ENCODE data around the gene SYTL3. TPM values are rescaled to one million over a fixed set of nuclear protein-coding genes. Genes with fewer than 3 reads are reported as not detected.
"Not testable (repeated sequence)": the region's sequence is repeated elsewhere in the genome, so short reads cannot be mapped to it uniquely, and the experiment has no call there.

The SYTL3 gene
- total and polyA plus RNA-seq, 5 experiments from 2014 or later, result 11.1 to 16.1 (median 15.7) TPM

DNA sequence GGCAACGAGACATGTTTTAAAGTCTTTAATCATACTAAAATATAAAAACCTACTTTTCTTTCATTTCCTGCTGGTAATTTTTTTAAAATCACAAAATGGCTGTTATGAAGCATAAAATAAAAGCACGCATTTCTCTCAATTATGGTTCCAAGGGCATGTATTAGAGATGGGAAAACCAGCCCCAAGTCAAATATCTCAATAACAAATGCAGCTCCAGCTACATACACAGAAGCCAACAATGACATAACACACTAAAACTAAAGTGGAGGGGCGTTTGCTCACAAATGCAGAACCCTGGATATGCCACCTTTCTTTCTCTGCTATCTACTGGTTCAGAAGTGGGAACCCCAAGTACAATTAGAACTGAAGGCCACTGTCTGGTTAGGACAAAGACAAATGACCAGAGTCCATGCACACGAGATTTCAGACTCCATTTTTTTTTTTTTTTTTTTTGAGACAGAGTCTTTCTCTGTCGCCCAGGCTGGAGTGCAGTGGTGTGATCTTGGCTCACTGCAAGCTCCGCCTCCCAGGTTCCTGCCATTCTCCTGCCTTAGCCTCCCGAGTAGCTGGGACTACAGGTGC, 141.5 kb downstream of the SYTL3 start:
- no peaks in the 10 kb centered on the region for H3K27me3 Mint-ChIP-seq
- DNase-seq, result no peak
- POLR2A ChIA-PET, result interaction anchor here (0.7 to 3.5 kb wide), 3 partner anchors 26 to 78 kb away, joined by 3 to 10 read pairs (median 3); no protein-coding TSS in a partner anchor
- H3K27ac Mint-ChIP-seq, result peak overlapping the region; percentile 86 to 98 (median 97)
- peaks cover 33 to 85% (median 71%) of the 10 kb centered on the region in 4 donors for H3K4me1 Mint-ChIP-seq
- peaks cover 0 to 30% (median 12%) of the 10 kb centered on the region in 3 donors for H3K36me3 Mint-ChIP-seq
- ATAC-seq, result no peak
- peak overlapping the region in 6 of 10 donors; percentile 0 to 48 (median 16) for H3K4me3 Mint-ChIP-seq
- peaks cover 0 to 2% (median 0%) of the 10 kb centered on the region in 9 donors for H3K9me3 Mint-ChIP-seq

DNA sequence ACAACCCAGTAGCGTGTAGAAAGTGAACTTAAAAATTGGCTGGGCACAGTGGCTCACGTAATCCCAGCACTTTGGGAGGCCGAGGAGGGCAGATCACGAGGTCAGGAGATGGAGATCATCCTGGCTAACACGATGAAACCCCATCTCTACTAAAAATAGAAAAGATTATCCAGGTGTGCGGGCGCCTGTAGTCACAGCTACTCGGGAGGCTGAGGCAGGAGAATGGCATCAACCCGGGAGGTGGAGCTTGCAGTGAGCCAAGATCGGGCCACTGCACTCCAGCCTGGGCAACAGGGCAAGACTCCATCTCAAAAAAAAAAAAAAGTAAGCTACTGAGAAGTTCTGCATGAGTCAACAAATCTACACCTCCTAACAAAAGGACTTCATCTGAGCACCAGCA, 142.7 kb downstream of the SYTL3 start:
- Mint-ChIP-seq H3K4me3 (peak overlapping the region in 2 of 10 donors; percentile 16 to 22), H3K27ac (peak overlapping the region; percentile 58 to 97 (median 88))
- H3K9me3 Mint-ChIP-seq, result not testable (repeated sequence)

GRCh38 chr6:158793432-158793831, 143.6 kb downstream of the SYTL3 start:
- ATAC-seq (peak; percentile 16 to 17), DNase-seq (peak in 1 of 10 donors; percentile 45)
- POLR2A ChIA-PET, result interaction anchor here (0.6 to 3.5 kb wide), 6 partner anchors 19 to 180 kb away, joined by 3 to 10 read pairs (median 4); partner anchors contain the start of gene EZR
- peak overlapping the region in 5 of 10 donors; percentile 53 to 90 (median 72) for H3K27ac Mint-ChIP-seq
- H3K36me3 Mint-ChIP-seq, result peaks cover 0 to 27% (median 5%) of the 10 kb centered on the region in 3 donors
- peaks cover 0 to 2% (median 0%) of the 10 kb centered on the region in 9 donors for H3K9me3 Mint-ChIP-seq
- H3K4me1 Mint-ChIP-seq, result peaks cover 38 to 90% (median 78%) of the 10 kb centered on the region in 4 donors
- H3K27me3 Mint-ChIP-seq, result no peaks in the 10 kb centered on the region
- H3K4me3 Mint-ChIP-seq, result peak overlapping the region in 3 of 10 donors; percentile 20 to 37 (median 28)

More for the DNA sequence above, 142.7 kb downstream of the SYTL3 start:
- not testable (repeated sequence) for H3K27me3 Mint-ChIP-seq, ATAC-seq, DNase-seq
- POLR2A ChIA-PET, result interaction anchor here (0.6 to 3.5 kb wide), 6 partner anchors 20 to 180 kb away, joined by 3 to 10 read pairs (median 4); partner anchors contain the start of gene EZR
- Mint-ChIP-seq H3K4me1 (peaks cover 37 to 88% (median 75%) of the 10 kb centered on the region in 4 donors), H3K36me3 (peaks cover 0 to 29% (median 7%) of the 10 kb centered on the region in 3 donors)

- DNase-seq (no peak), ATAC-seq (no peak)
- POLR2A ChIA-PET, result interaction anchor here (1.3 to 1.5 kb wide), 3 partner anchors 8 to 74 kb away, joined by 4 to 6 read pairs (median 4); no protein-coding TSS in a partner anchor
- H3K27me3 Mint-ChIP-seq, result no peaks in the 10 kb centered on the region
- H3K27ac Mint-ChIP-seq, result peak overlapping the region in 8 of 10 donors; percentile 37 to 79 (median 64)
- peaks cover 0 to 19% (median 5%) of the 10 kb centered on the region in 3 donors for H3K36me3 Mint-ChIP-seq
- peak overlapping the region in 4 of 10 donors; percentile 1 to 53 (median 20) for H3K4me3 Mint-ChIP-seq
- peaks cover 0 to 2% (median 0%) of the 10 kb centered on the region in 9 donors for H3K9me3 Mint-ChIP-seq
- peaks cover 31 to 92% (median 77%) of the 10 kb centered on the region in 4 donors for H3K4me1 Mint-ChIP-seq
Measured at GRCh38 chr6:158795516-158795915, 145.7 kb downstream of the SYTL3 start.

DNA sequence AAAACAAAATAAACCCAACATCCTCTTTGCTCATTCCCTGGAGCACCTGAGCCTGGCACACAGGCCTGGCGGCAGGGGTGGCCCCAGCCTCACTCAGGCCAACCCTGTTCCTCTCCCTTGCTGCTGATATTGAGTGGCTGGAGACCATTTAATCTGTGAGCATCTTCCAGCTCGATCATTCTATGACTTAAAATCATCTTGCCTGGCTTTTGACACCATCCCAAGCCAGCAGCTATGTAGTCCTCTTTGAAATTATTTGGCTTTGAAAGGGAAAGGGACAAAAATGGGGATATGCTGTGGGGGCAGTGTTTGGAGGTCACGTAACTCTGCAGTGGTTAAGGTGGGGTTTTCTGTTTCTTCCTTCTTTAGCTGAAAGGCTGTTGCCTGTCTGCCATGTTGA, 146.5 kb downstream of the SYTL3 start:
- no peak for ATAC-seq
- POLR2A ChIA-PET, result interaction anchor here (1.1 to 1.3 kb wide), 2 partner anchors 12 to 72 kb away, joined by 4 to 6 read pairs; no protein-coding TSS in a partner anchor
- Mint-ChIP-seq H3K27ac (peak overlapping the region in 8 of 10 donors; percentile 57 to 92 (median 74)), H3K27me3 (no peaks in the 10 kb centered on the region), H3K4me3 (peak overlapping the region in 5 of 10 donors; percentile 2 to 50 (median 41)), H3K36me3 (peaks cover 0 to 17% (median 5%) of the 10 kb centered on the region in 3 donors), H3K4me1 (peaks cover 24 to 92% (median 74%) of the 10 kb centered on the region in 4 donors), H3K9me3 (peaks cover 0 to 2% (median 0%) of the 10 kb centered on the region in 9 donors)
- no peak for DNase-seq

GRCh38 chr6:158797331-158798310, 147.8 kb downstream of the SYTL3 start:
- peaks cover 0 to 17% (median 5%) of the 10 kb centered on the region in 3 donors for H3K36me3 Mint-ChIP-seq
- H3K27me3 Mint-ChIP-seq, result no peaks in the 10 kb centered on the region
- peaks cover 30 to 93% (median 76%) of the 10 kb centered on the region in 4 donors for H3K4me1 Mint-ChIP-seq
- POLR2A ChIA-PET, result interaction anchor here (0.5 to 1.6 kb wide), 4 partner anchors 11 to 22 kb away, joined by 3 to 10 read pairs (median 5); partner anchors contain the start of gene EZR
- ATAC-seq, result no peak
- H3K9me3 Mint-ChIP-seq, result peaks cover 0 to 2% (median 0%) of the 10 kb centered on the region in 9 donors
- DNase-seq, result no peak
- peak overlapping the region in 1 of 10 donors; percentile 24 for H3K4me3 Mint-ChIP-seq
- peak overlapping the region in 4 of 10 donors; percentile 57 to 72 (median 68) for H3K27ac Mint-ChIP-seq

DNA sequence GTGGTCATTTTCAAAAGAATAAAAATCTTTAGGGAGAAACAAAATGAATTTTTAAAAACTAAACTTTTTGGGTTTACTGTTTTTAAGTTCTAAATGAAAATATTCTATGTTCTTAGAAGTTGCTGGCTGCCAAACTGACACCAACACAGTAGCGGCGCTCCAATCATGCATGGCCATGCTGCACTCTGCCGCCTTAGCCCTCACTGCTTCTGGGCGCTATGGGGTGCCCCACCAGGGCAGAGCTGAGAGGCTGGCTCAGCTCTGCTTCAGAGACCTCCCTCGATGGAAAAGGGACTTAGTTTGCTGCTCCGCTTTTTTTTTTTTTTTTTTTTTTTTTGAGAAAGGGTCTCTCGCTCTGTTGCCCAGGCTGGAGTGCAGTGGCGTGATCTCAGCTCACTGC, 148.5 kb downstream of the SYTL3 start:
- POLR2A ChIA-PET, result interaction anchor here (0.7 to 1.6 kb wide), 3 partner anchors 12 to 21 kb away, joined by 4 to 10 read pairs (median 6); partner anchors contain the start of gene EZR
- peaks cover 30 to 96% (median 79%) of the 10 kb centered on the region in 4 donors for H3K4me1 Mint-ChIP-seq
- peak overlapping the region in 3 of 10 donors; percentile 65 to 78 (median 72) for H3K27ac Mint-ChIP-seq
- peaks cover 0 to 2% (median 0%) of the 10 kb centered on the region in 9 donors for H3K9me3 Mint-ChIP-seq
- no peak overlapping the region for H3K4me3 Mint-ChIP-seq
- ATAC-seq, result peak in 1 of 2 donors; percentile 27
- DNase-seq, result no peak
- peaks cover 0 to 17% (median 5%) of the 10 kb centered on the region in 3 donors for H3K36me3 Mint-ChIP-seq
- no peaks in the 10 kb centered on the region for H3K27me3 Mint-ChIP-seq

DNA sequence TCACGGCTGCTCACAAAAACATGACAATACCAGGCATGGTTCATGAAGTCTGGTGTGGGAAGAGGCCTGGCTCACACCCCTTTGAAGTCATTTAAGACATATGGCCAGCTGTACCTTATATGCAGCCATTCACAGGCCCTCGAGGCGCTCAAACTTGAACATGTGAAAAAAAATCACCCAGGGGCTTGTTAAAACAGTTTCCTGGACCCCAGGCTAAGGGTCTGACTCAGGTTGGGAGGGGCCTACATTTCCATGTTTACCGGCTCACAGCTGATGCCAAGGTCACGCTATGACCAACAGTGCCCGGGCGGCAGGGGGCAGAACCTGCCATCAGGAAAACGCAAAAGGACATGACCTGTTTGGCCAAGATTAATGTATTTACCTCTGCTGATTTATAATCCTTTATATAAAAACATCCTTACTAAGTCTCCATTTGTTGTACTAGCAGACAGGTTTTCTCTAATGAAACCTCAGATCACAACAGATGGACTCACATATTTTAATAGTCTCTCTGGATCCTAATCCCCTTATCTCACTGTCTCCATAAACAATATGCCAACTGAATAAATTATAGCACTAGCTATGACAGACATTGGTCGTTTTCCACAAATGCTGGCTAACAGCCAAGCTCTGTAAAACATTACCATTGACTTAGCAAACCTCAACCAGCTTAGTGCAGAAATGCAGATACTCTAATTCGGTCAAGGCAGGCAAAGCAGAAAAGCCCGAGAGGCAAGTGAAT, 149.4 kb downstream of the SYTL3 start:
- Mint-ChIP-seq H3K27ac (peak overlapping the region in 9 of 10 donors; percentile 3 to 79 (median 30)), H3K27me3 (no peaks in the 10 kb centered on the region), H3K4me3 (peak overlapping the region in 7 of 10 donors; percentile 3 to 59 (median 46)), H3K9me3 (peaks cover 0 to 2% (median 0%) of the 10 kb centered on the region in 9 donors), H3K36me3 (peaks cover 0 to 17% (median 5%) of the 10 kb centered on the region in 3 donors), H3K4me1 (peaks cover 37 to 94% (median 83%) of the 10 kb centered on the region in 4 donors)
- DNase-seq (no peak), ATAC-seq (no peak)
- POLR2A ChIA-PET, result interaction anchor here (1.0 to 1.6 kb wide), 3 partner anchors 20 to 70 kb away, joined by 4 to 6 read pairs (median 4); partner anchors contain the start of gene EZR

GRCh38 chr6:158801655-158802294, 151.9 kb downstream of the SYTL3 start:
- DNase-seq (no peak), ATAC-seq (no peak)
- H3K27ac Mint-ChIP-seq, result peak overlapping the region in 7 of 10 donors; percentile 2 to 97 (median 51)
- POLR2A ChIA-PET, result interaction anchor here (0.5 to 2.2 kb wide), 6 partner anchors 12 to 764 kb away, joined by 3 to 7 read pairs (median 4); no protein-coding TSS in a partner anchor
- H3K9me3 Mint-ChIP-seq, result no peaks in the 10 kb centered on the region
- H3K4me3 Mint-ChIP-seq, result peak overlapping the region in 6 of 10 donors; percentile 26 to 54 (median 32)
- no peaks in the 10 kb centered on the region for H3K27me3 Mint-ChIP-seq
- peaks cover 0 to 22% (median 7%) of the 10 kb centered on the region in 3 donors for H3K36me3 Mint-ChIP-seq
- H3K4me1 Mint-ChIP-seq, result peaks cover 42 to 95% (median 89%) of the 10 kb centered on the region in 4 donors

DNA sequence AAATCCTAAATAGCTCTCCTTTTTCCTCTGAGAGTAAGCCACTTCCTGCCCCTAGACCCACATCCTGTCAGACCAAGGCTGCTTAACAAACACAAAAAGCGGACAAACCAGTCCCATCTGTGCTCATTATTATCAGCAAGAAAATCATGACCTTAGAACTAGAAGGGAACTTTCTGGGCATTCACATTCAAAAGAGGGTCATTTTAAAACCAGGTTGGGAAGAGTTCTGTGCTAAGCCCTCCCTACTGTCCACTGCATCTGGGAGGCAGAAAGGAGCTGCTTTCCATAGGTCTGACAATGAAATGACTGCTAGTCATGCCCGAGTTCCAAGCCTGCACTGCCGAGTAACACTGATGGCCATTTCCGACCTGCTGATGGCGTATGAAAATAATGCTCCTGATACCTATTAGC, 153.9 kb downstream of the SYTL3 start:
- Mint-ChIP-seq H3K4me3 (peak overlapping the region; percentile 62 to 86 (median 80)), H3K27ac (peak overlapping the region; percentile 77 to 97 (median 88)), H3K27me3 (no peaks in the 10 kb centered on the region), H3K36me3 (peaks cover 0 to 22% (median 8%) of the 10 kb centered on the region in 3 donors), H3K4me1 (peaks cover 47 to 96% (median 92%) of the 10 kb centered on the region in 4 donors), H3K9me3 (no peaks in the 10 kb centered on the region)
- DNase-seq, result peak in 6 of 10 donors; percentile 35 to 67 (median 52)
- POLR2A ChIA-PET, result interaction anchor here (0.5 to 1.7 kb wide), 13 partner anchors 8 to 112 kb away, joined by 3 to 21 read pairs (median 3); partner anchors contain the start of gene EZR
- ATAC-seq, result peak; percentile 47 to 66

Data from naive thymus-derived CD8-positive, alpha-beta T cell (primary cell).